Right renal cortex interstitium (tissue), 3 donors: Measurements from ENCODE around the gene ZNF669. TPM values are rescaled to one million over a fixed set of nuclear protein-coding genes. Genes with fewer than 3 reads are reported as not detected.
A peak's percentile ranks its signal among the peaks of the same experiment; 100 is the strongest.
"Not testable (repeated sequence)": the region's sequence is repeated elsewhere in the genome, so short reads cannot be mapped to it uniquely, and the experiment has no call there.

Experiments used
- DNase-seq, 3 donors: peaks; one replicate each; pipeline ENCODE4 v3.0.0-alpha.2; 2013; ENCODE audit warnings: low read depth in 3 of 3, low spot score in 2 of 3
- polyA plus RNA-seq, 3 donors: library from polyadenylated mRNA; unstranded; fragments of 120-200 nt; gene quantifications; one replicate each; pipeline ENCODE4 v1.2.1, GENCODE V29; 2013; ENCODE audit not compliant: insufficient read length in 3 of 3

ZNF669 gene
- polyA plus RNA-seq: 10 to 100 TPM; 12.9 to 15.2 (median 15.0) TPM

DNA sequence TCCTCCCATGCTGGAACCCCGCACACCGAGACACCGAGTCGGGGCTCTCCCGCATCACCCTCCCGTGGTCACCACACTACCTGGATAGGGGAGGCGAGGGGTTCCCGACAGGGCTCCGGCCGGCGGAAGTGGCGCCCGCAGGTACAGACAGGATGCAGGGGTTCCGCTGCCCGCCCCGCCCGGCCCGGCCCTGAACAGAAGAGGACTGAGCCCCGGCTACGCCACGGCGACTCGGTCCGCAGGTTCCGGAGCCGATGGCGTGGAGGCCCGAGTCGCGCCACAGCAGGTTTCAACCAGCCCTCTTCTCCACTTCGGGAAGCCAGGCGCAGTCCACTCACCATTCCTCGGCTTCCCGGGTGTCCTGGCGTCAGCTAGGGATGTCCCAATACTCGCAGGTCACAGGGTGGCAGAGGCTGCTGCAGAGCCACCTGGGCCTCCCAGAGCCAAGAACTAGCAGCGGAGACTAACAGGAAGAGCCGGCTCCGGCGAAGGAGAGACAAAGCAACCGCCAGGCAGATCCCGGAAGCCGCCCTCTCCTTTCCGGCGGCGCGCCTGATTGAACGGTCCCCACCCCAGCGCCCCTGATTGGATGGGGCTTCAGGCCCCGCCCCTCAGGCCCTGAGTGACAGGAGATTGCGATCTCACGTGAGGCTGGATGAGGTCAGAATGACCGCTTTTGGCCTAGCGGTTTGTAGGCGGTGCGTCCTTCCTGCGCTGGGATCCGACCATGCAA is at the start of gene ZNF669:
ZNF669 (minus strand) TSS at position 498 of the 733 bp plus-strand sequence; CDS start at position 341, 157 bp downstream.
- DNase-seq: peak; percentile 84 to 94 (median 90)

DNA sequence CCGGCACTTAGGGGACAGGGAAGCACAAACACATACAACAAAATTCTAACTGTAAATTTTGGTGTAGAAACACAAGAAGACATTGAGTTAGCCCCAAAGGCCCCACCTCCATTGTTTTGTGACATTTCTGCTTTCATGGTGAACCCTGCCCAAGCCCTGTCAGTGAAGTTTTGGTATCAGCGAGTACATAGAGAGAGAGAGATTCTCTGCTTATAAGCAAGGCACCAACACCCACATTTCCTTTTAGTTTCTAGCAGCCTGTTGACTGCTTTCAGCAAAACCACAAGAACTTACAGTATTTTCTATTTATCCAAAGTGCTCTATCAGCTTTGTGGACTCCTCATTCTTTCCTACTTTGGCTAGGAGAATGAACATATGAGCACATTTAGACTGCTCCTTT is 43.6 kb upstream of the ZNF669 start:
- no peak for DNase-seq

DNA sequence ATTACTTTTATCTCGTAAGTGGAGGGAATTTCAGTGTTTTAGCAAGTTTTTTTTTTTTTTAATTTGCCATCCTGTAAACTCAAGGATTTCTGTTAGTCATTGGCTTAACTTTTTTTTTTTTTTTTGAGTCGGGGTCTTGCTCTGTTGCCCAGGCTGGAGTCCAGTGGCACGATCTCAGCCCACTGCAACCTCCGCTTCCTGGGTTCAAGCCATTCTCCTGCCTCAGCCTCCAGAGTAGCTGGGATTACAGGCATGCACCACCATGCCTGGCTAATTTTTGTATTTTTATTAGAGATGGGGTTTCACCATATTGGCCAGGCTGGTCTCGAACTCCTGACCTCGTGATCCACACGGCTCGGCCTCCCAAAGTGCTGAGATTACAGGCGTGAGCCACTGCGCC is 43.0 kb upstream of the ZNF669 start:
- not testable (repeated sequence) for DNase-seq

DNA sequence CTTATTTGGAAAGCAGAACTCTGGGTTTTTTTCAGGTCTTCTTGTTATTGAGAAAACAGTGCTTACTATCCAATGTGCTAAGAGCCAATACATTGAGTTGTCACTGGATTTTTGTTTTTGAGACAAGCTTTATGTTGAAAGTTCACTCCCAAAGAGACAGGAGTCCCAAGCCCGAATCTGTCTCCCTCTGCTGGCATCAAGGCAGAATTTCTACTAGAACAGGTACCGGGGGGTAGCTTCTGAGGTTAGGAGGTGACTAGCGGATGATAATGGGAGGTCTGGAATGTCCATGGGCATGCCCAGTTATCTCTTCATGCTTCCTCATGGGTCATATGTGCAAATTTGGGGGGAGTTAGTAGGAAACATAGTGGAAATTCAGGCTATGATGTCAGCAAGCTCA is 42.5 kb upstream of the ZNF669 start:
- DNase-seq: no peak

DNA sequence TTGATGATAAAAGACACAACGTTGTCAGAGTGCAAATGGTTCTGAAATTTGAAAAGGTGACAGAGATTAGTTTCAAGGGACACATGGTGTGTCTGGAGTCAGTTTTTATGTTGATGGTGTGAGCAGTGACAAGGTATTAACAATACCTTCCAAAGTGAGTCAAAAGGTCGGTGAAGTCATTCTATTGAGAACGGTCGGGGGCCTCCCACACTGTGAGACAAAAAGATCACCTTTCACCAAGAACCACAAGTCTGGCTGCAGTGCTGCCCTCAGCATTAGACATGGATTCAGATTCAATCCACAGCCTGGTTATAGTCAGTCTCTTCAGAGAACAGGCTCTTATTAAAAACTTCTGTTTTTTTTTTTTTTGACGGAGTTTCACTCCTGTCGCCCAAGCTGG is 41.1 kb upstream of the ZNF669 start:
- DNase-seq: no peak

DNA sequence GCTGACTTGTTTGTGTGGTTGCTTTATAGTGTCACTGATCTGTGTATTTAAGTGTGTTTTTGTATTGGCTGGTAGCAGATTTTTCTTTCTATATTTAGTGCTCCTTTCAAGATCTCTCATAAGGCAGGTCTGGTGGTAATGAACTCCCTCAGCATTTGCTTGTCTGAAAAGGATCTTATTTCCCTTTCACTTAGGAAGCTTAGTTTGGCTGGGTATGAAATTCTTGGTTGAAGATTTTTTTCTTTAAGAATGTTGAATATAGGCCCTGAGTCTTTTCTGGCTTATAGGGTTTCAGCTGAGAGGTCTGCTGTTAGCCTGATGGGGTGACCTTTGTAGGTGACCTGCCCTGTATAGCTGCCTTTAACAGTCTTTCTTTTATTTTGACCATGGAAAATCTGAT is 35.4 kb upstream of the ZNF669 start:
- not testable (repeated sequence) for DNase-seq

DNA sequence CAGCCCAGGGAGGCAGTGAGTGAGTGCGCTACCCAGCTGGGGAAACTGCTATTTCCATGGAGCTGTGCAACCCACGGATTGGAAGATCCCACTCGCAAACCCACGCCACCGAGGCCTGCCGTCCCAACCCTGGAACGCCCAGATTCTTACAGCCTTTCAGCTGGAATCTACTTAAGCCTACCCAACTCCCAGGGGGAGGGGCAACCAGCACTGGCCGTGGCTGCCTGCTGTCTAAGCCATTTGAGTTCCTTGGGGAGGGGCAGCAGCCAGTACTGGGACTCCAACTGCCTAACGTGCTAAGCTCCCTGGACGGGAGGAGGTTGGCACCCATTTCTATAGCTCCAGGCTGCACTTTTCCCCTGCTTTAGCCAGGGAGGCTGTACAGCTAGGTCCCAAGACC is 27.1 kb upstream of the ZNF669 start:
- DNase-seq: no peak

DNA sequence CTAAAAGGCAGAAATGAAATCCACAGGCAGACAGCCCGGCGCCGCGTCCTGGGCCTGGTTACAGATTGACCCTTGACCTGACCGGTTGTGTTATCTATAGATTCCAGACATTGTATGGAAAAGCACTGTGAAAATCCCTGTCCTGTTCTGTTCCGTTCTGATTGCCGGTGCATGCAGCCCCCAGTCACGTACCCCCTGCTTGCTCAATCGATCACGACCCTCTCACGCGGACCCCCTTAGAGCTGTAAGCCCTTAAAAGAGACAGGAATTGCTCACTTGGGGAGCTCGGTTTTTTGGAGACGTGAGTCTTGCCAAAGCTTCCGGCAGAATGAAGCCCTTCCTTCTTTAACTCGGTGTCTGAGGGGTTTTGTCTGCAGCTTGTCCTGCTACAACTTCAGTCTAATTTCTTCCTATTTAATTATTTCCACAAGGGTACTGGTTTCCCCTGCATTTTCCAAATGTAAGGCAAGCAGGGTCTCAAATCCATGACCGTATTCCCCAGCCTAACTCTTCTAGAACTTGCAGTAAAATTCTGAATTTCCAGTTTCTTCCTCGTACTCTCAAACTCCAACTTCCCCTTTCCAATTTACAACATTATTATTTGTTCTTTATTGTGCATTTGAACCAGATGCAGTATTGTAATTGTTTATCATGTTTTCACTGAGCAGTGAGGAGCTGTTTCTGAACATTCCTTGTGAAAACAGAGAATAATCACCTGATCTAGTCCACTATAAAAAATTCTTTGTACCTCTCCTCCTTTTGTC is 23.5 kb upstream of the ZNF669 start:
- not testable (repeated sequence) for DNase-seq

DNA sequence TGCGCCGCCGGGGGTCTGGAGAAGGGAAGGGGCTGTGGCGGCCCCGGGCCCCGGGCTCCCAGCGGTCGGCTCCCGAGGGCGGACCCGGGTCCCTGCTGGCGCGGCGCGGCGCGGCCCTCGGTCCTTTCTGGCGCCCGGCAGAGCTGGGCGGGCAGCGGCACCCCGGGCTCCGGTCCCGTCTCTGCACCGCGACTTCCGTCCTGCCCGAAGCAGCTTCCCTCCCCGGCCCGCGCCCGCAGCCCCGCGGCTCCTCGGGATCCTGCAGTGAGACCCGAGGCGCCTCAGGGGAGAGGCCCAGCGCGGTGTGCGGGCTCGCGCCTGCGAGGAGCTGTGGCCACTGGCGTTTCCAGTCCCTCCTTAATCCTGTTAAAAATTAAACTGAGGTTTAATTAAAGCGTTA is 22.4 kb upstream of the ZNF669 start:
- DNase-seq: not testable (repeated sequence)

DNA sequence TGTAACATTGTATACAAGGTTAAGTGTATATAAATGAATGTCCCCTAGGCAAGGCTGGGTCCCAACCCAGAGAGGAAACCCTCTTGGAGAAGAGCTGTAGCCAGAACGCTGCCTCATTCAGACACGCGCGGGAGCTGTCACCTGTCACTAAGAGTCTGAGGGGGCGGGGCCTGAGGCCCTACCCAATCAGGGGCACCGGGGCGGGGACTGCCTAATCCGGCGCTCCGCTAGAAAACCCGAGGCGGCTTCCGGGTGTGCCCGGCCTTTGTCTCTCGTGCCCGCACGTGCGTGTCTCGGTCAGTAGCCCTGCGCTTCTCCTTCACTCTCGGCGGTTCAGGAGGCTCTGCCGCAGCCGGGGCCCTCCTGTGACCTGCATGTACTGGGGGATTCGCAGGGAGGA is 22.0 kb upstream of the ZNF669 start:
- not testable (repeated sequence) for DNase-seq

DNA sequence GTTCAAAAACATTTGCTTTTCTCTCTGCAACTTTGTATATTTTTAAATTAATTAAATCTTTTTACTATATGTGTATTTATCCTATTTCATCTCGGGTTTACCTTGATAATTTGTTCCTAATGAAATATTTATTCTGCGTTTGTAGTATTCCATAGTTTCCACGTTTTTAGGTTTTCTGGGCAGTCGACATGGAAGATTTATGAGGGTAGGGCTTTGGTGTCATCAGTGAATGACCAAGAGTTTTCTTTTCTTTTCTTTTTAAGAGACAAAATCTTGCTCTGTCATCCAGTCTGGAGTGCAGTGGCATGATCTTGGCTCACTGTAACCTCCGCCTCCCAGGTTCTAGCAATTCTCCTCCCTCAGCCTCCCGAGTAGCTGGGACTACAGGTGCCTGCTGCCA is 17.2 kb upstream of the ZNF669 start:
- DNase-seq: no peak

DNA sequence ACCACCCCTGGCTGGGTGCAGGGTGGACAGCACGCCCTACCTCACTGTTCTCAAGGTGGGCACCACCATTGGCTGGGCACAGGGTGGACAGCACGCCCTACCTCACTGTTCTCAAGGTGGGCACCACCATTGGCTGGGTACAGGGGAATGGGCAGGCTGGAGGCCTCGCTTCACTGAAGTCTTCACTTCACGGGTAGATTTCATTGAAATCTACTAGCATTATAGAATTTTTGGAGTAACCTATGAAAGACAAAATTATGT is 16.2 kb upstream of the ZNF669 start:
- DNase-seq: not testable (repeated sequence)

DNA sequence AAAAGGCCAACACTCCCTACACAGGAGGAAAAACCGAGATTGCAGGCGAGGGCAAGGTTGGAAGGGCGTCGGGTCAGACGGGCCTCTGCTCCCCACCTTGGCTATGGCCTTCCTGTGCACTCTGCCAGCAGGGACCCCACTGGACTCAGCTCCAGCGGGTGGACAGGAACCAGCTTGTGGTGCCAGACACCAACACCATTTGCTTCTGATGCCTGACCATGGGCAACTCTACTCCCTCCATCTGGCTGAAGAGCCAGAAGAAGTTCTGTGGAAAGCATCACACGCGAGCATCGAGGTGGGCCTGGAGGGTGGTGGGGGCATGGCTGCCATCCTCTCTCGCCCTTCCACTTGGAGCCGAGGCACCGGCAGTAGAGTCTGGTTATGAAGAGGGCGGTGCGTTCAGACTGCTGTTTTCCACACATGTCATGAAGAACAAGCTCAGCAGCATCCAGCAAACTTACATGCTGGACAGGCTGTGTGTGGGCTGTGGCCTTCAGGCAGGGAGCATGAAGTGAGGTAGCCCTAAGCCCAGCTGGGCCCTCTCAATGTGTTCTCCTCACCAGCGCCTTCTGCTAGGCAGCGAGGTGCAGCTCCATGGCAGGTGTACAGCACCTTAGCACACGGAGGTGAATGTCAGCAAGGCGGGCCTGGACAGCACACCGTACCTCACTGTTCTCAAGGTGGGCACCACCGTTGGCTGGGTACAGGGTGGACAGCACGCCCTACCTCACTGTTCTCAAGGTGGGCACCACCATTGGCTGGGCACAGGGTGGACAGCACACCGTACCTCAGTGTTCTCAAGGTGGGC is 15.6 kb upstream of the ZNF669 start:
- no peak for DNase-seq

DNA sequence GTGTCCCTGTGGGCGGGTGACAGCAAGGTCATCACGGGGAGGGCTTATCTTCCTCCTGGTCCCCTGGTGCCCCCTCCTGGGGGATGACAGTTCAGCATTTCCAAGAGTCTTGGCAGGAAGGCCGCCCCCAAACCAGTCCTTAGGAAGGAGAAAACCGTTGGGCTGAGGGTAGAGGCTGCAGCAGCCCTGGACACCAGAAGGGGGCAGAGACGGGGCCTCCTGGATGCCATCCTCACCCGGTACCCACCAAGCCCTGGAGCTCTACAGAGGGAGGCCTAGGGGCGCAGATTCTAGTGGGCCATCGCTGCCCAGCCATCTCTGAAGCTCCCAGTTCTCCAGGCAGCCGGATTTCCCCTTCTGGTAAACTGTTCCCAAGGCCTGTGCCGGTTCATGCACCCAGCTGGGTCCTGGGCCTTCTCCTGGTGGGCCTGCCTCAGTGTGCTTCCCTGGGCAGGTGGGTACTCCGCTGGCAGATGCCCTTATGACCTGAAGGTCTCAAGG is 14.8 kb upstream of the ZNF669 start:
- DNase-seq: no peak

DNA sequence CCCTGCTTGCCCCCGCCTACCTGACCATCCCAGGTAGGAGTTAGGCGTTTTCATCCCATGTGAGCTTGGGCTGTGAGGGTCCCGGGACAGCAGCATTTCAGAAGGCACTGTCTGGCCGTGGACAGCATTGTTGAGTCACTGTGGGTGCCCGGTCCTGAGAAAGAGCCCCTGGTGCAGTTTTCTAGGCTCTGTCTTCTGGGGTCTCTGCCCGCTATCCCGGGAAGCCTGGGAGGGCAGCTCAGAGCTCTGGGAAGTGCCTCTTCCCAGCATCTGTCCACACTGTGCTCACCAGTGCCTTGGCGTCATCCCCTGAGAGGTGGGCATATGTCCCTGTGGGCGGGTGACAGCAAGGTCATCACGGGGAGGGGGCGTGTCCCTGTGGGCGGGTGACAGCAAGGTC is 11.4 kb upstream of the ZNF669 start:
- no peak for DNase-seq

DNA sequence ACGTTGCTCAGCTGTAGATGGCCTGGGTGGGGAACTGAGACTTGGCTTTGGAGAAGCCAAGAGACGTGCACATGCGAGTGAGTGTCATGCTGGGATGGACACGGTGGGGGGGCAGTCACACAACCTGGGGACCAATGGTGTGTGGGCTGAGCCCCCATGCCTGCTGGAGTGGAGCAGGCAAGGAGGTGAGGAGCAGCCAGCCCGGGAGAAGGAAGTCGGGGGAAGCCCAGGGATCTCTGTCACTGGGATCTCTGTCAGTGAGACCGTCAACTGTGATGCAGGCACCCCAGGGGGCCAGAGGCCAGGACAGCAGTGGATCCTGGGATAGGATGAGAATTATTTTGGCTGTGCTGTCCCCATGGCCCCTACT is 11.0 kb upstream of the ZNF669 start:
- DNase-seq: no peak

DNA sequence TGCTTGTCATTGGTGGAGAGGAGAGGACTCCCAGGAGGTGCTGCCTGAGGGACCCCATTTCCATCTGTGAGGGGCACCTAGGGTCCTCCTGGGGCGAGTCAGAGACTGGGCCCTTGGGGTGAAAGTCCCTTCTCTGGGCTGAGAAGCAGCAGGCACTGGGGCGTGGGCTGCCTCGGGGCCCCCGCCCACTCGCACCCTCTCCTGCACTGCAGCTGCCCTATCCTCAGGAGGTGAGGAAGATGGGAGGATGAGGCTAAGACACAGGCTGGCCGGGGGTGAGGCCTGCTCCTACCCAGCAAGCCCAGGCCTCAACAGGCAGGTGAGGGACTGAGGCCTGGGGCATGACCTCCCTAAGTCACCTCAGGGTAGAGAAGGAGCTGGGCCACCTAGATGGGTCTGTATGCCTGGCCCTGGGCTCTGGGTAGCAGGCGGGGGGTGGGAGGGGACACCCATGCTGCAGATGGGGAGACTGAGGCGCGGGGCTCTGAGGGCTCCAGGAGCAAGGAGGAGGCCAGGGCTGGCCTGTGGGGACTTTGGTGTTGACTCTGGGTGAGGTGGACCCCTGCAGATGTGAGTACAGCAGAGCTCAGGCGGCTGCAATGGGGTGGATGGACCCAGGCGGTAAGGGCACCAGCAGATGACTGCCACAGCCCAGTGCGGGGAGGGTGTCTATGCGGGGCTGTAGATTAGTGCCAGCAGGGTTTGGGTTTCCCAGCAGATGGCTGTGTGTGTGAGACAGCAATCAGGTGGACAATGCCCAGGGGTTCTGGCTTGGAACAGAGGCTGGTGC is 10.4 kb upstream of the ZNF669 start:
- no peak for DNase-seq

DNA sequence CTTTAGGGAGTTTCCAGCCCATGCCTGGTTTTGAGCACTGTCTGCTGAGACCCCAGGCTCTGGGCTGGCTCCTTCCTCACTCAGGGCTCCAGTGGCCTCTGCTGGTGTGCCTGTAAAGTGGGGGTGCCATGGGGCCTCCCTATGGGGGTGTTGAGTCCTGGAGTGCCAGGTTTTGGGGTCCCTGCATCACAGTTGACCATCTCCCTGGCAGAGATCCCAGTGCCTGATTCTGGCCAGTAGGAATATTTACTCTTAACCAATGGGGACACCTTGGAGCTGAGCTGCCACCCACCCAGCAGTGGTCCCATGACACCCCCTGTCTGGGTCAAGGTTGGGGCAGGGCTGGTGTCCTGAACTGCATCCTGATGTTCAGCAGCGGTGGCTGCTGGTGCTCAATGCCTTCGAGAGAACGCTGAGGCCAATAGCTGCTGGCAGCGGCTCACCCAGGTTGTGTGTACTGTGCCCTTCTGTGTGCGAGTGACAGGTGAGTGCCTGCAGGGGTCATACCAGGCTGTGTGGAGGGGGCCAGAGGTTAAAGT is 9.6 kb upstream of the ZNF669 start:
- DNase-seq: no peak

DNA sequence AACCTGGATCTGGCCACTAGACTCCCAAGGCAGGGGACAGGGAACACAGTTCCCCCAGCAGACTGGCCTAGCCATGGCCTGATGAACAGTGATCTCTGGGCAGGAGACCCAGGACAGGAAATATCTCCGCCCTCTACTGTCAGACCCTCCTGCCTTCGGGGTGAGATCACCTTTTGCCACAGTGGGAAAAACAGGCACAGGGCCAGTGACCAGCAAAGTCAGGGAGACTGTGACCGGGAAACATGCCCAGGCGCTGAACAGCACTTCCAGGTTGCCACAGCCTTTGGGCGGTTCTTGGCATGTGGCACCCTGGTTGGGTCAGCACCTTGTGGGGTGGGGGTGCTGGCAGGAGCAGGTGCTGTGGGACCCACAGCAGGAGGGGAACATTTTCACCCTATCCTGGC is 8.9 kb upstream of the ZNF669 start:
- DNase-seq: no peak

DNA sequence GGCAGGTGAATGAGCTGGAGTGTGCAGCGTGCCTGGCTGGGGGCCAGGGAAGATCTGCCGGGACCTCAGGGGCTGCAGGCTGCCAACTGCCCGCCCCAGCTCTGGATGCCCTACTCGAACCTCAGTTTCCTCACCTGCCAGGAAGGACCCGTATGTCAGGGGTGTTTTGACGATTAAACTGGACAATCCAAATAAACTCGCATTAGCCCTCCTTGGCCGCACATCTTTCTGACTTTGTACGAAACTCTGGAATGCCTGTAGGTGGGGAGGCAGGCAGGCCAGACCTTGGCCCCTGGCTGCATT is 8.3 kb upstream of the ZNF669 start:
- no peak for DNase-seq
